Activated CD4-positive, alpha-beta T cell treated with anti-CD3 and anti-CD28 coated beads, Interleukin-2, amount 50 U/mL, for 4 hours (primary cell): Measurements from ENCODE around the gene CAV3.
"Not testable (repeated sequence)": the region's sequence is repeated elsewhere in the genome, so short reads cannot be mapped to it uniquely, and the experiment has no call there.

Experiments used
- DNase-seq, 2 experiments: peaks; one replicate each; pipeline ENCODE4 v3.0.0-alpha.2; 2020

Gene CAV3

GRCh38 chr3:8733332-8734094, at the start of gene CAV3:
Gene CAV3, plus strand, starts transcription at chr3:8733802. Its CDS starts 75 bp downstream, at chr3:8733877.
- DNase-seq, result no peak

GRCh38 chr3:8684992-8685391, 48.6 kb upstream of the CAV3 start:
- not testable (repeated sequence) for DNase-seq

GRCh38 chr3:8691295-8691694, 42.3 kb upstream of the CAV3 start:
- DNase-seq, result not testable (repeated sequence)

GRCh38 chr3:8702560-8702959, 31.0 kb upstream of the CAV3 start:
- no peak for DNase-seq

GRCh38 chr3:8705575-8705974, 28.0 kb upstream of the CAV3 start:
- DNase-seq, result no peak

GRCh38 chr3:8709287-8709686, 24.3 kb upstream of the CAV3 start:
- no peak for DNase-seq

GRCh38 chr3:8709801-8710507, 23.6 kb upstream of the CAV3 start:
- DNase-seq, result no peak

- no peak for DNase-seq
Measured at GRCh38 chr3:8712045-8712907, 21.3 kb upstream of the CAV3 start.

GRCh38 chr3:8712908-8713255, 20.7 kb upstream of the CAV3 start:
- DNase-seq, result no peak

GRCh38 chr3:8713901-8714759, 19.5 kb upstream of the CAV3 start:
- DNase-seq, result no peak

GRCh38 chr3:8715757-8716156, 17.8 kb upstream of the CAV3 start:
- not testable (repeated sequence) for DNase-seq

- no peak for DNase-seq
Measured at GRCh38 chr3:8722808-8723207, 10.8 kb upstream of the CAV3 start.

- no peak for DNase-seq
Measured at GRCh38 chr3:8723612-8724011, 10.0 kb upstream of the CAV3 start.

GRCh38 chr3:8724108-8724752, 9.4 kb upstream of the CAV3 start:
- DNase-seq, result no peak

- DNase-seq, result no peak
Measured at GRCh38 chr3:8727605-8728512, 5.7 kb upstream of the CAV3 start.

- DNase-seq, result no peak
Measured at GRCh38 chr3:8729479-8729878, 4.1 kb upstream of the CAV3 start.

GRCh38 chr3:8730656-8731055, 2.9 kb upstream of the CAV3 start:
- no peak for DNase-seq

GRCh38 chr3:8732413-8732812, 1.2 kb upstream of the CAV3 start:
- no peak for DNase-seq

- no peak for DNase-seq
Measured at GRCh38 chr3:8734137-8734878, 706 bp downstream of the CAV3 start.

GRCh38 chr3:8734908-8735307, 1.3 kb downstream of the CAV3 start:
- no peak for DNase-seq
